ENCODE measurements around the gene CACNA1S.

The CACNA1S gene

DNA sequence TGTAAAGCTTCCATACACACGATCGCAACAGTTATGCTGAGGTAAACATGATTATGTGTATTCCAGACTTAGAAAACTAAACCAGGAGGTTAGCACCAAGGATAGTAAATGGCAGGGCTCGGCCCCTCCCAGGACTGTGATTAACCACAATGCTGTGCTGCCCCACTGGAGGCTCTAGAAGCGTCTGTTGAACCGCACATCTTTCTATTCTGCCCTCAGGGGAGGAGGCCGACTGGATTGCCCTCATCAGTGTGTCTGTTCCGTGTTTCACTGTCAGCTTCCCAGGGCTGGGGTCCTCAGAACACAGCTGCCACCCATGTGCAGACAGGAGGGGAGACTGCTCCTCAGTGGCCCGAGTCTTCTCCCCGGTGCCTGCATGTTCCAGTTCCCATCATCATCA is 27.5 kb upstream of the CACNA1S start:
- DNase-seq: no peak

DNA sequence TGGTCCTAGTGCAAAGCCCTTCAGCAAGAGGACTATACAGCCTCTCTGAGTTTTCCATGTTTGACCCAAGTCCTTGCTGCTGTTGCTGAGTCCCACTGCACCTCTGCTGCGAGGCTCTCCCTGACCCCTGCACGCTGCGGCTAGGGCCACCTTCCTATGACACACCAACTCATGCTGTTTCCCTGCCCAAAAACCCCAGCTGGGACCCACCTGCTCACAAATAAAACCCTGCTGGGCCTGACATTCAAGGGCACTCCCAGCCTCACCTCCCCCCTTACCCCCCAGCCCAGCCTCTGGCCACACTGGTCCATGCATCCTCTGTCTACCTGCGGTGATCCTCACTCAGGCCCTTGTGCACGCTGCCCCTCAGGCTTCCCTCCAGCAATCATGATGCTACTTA is 27.1 kb upstream of the CACNA1S start:
- no peak for DNase-seq

DNA sequence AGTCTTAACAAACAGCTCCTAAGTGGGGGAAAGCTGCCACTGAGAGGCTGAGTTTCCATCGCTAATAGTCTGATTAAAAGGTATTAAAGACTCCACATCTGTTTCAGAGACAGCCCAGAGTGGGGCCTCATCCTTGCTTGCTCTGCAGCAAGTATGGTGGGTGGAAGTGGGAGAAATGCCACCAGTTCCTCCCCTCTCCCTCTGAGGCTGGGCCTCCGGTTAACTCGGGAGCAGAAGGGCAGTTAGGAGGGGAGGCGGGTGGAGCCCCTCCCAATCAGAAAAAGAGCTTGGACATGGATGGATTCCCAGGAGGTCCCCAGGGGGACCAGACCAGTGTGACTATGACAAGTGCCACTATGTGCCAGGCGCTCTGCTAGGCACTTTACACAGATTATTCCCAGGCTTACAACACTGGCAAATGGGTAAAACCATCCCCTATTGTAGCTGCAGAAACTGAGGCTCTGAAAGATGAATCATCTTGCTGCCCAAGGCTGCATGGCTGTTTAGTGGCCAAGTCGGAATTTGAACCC is 26.1 kb upstream of the CACNA1S start:
- no peak for DNase-seq

DNA sequence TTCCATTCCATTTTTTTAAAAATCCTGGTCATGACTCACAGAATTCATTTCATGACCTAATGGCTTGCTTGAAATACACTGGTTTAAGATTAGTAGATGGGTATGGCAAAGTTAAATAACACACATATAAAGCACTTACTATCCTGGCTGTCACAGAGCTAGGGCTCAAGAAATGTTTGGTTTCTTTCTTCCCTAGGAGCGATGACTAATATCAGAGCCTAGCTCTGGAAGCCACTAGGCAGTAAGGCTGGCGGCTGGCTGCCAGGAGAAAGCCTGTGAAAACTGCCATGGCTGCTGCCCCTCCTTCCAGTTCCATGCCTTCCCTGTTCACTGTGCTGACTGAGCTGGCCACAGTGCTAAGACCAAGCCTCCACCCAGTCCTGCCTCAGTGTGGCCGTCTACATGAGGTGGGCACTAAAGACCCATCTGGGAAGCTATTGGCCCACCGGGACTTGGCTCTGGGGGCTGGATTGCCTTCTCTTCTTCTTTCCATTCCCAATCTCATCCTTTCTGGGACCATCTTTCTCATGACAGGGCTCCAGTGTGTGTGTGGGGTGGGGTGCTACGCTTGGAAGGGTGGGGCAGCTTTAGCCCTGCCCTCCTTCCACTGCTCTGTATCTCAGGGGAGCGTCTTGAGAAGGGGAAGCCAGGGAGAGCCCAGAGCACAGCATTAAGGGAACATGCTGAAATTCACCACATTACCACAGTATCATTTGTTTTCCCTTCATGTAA is 25.5 kb upstream of the CACNA1S start:
- DNase-seq: no peak

DNA sequence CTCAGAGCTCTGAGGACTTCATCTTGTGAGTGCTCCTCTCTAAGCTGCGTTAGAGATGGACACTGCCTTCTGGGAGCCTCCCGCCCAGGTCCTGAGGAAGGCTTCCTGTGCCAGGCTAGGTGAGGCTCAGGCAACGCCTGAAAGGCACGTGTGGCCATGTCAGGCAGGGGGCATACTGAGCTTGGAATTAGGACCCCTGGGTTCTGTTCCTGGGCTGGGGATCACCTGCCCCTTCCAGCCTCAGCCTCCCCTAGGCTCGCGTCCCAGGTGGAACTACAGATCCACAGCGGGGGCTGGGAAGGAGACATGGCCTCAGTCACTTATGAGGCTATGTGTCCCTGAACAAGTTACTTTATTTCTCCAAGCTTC is 24.8 kb upstream of the CACNA1S start:
- no peak for DNase-seq

DNA sequence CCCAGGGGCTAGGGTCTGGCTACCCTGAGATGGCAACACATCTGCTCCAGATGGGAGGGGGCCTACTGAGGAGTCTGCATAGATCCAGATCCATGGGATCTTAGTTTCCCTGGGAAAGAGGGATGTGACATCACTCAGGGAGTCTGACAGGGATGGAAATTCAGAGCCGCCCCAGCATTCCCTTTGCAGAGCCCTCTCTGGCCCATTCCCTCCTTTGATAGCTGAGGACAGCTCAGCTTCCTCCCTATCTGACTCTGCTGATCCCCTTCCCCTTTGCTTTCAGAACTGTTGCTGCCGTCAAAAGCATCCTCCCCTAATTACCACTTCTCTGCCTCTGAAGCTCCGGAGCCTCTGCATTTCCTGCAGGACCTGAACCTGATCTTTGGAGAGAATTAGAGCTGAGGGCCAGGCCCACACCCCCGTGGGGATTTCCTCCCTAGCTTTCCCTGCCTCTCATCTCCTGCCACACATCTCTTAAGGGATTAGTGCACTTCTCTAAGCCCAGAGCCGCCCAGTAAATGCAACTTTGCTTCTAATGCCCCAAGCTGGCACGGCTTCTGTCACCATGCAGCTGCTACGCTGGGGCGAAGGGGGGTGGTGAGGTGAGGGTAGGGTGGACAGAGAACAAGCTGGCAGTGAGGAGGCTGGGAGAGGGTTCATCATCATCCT is 24.3 kb upstream of the CACNA1S start:
- no peak for DNase-seq

DNA sequence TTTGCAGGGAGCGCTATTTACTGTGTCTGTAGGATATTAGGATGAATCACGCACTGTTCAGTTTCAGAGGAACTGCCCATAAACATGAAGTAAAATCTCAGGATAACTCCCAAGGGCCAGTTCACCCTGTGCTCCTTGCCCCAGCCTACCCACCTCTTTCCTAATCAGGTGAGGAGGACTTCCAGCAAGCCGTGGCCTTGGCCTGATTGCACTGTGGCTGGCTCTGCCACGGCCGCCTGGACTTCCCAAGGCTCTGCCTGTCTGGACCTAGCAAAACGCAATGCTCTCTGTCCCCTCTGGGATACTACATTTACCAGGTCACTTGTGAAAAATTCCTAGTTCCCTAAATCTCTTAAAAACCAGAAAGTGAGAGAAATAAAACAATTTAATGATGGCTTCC is 22.2 kb upstream of the CACNA1S start:
- no peak for DNase-seq

DNA sequence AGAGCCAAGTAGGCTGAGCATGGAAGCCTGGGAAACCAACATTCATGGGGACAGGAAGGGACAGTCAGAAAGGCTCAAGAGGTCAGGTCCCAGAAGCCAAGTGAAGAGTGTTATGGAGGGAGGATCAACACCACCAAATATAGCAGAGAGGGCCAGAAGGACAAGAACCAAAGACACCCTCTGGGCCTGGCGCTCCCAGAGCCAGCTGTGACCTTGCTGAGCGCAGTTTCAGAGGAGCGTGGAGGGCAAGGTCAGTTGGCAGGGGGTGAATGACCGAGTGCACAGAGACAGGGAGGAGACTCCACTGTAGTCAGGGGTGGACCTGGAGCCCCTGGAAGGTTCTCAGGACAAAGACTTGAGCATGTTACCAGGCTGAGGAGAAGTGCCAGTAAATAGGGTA is 19.2 kb upstream of the CACNA1S start:
- DNase-seq: no peak

DNA sequence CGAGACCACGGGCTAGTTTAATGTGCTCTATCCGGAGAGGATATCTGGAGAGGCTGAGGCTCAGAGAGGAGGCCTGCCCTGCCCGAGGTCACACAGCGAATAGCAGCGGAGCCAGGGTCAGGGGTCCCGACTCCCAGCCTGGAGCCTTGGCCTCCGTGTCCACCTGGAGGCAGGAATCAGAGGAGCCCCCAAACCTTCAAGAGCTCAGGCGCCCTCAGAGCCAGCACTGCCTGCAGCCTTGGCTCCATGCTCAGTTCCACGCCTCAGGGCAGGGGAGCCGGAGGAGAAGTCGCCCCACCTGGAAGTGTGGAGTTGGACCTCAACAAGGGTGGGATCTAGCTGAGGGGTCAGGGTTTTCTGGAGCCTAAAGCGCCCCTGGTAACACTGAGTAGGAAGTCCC is 16.7 kb upstream of the CACNA1S start:
- no peak for DNase-seq

DNA sequence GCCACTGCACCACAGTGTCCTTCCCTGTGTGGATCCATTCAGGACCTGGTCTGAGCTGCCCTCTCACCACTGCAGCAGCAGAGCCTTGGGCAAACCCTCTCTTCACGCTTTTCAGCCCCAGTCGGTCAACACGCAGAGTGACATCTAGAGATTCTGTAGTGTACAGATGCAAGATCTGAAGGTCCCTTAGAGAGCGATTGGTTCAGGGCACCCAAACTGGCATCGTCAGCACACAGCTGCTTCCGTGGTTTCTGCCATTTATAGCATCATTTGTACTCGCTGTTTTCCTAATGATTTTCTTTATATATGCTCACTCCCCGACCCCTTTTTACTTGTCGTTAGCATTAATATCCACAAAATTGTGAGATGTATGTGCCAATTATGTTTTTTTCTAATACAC is 16.2 kb upstream of the CACNA1S start:
- DNase-seq: no peak

DNA sequence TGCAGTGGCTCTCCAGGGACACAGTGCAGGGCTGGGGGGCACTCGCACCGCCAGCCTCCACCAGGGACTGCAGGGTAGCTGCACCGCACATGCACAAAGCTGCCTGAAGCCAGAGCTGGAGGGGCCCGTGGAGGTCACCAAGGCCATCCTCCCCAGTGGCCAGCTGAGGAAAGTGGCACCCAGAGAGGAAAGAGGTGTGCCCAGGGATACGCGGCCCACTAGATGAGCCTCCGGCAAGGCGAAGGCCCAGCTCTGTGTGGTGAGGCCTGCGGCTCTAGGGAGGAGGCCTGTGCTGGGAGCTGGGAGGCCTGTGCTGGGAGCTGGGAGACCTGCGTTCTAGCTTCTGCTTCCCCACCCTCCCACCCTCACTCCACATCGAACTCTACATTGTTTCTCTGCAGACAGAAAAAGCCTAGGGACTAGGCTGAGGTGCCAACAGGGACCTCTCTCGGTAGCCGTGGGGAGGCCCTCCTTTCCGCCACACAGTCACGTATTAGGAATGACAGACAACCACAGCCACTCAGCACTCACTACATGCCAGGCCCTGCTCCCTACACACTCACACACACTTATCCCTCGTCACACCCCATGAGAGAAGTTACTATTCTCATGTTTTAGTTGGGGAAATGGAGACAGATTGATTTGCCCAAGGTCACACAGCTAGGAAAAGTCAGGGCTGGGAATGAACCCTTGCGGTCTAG is 15.7 kb upstream of the CACNA1S start:
- no peak for DNase-seq

DNA sequence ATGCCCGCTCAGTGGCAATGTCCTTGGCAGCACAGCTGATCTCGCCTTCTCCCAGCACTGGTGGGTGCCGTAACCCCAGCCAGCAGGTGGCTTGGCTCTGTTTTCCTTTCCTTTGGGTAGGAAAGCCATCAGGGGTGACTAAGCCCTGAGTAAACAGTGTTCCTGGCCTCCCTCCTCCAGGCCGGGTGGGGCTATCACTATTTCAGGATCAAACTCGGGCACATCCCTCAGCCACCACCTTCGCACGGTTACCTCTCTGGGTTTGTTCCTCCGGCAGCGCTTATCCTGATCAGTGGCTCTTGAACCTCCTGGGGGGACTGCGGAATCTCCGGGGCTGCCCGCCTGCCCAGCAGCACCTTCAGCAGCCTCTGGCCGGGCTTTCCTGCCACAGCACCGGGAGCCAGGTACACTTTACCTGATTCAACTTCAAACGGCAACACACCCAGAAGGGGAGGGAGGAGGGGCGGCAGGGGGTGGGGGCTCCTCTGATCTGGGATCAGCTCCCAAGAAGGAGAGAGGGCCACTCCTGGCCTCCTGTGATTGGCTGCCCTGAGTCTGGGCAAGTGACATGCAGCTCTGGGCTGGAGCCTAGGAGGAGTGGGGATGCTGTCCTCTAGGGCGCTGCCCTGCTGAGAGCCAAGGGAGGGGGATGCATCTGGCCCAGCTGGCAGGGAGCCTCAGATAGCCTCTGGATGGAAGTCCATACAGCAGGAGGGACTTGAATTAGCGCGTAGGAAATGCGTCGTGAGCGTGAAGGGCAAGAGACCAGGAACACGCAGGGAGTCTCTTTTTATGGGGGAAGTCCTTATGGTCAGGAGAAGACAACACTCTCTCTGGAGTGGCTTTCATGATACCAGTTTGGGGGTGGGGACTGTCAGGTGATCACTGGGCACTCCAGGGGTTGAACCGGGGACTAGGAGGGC is 14.9 kb upstream of the CACNA1S start, which contains the start of gene ASCL5:
TSS of gene ASCL5 (minus strand) at position 353 of the 923 bp plus-strand sequence. CDS start 11,812 bp downstream, outside the sequence.
- peak; percentile 85 for DNase-seq

DNA sequence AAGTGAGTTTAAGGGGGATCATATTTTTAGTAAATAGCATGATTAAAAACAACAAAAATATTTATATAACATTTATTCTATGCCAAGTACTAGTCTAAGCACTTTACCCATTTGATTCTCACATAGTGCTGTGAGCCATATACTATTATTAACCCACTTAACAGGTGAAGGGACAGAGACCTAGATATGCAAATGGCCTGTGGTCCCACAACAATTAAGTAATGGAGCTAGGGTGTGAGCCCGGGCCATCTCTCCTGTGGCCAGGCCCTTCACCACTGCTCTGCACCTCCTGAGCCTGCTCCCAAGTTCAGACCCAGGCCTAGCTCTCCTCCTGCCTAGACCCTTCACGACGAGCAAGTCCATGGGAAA is 14.2 kb upstream of the CACNA1S start:
- no peak for DNase-seq

DNA sequence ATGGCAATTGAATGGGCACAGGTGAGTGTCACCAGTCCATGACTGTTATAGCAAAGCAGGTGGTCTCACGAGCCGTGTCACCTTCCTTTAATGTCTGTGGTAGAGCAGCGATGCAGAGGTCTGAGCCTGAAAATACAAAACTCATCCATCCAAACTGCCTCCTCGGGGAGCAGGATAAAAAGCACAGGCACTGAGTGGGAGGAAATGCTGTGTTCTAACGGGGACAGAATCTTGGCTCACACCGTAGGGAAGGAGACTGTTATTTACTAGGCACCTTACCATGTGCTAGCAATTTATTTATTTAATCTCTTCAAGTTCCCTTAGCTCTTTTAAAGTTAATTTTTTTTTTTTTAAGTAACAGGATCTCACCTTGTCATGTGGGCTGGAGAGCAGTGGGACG is 13.6 kb upstream of the CACNA1S start:
- no peak for DNase-seq

DNA sequence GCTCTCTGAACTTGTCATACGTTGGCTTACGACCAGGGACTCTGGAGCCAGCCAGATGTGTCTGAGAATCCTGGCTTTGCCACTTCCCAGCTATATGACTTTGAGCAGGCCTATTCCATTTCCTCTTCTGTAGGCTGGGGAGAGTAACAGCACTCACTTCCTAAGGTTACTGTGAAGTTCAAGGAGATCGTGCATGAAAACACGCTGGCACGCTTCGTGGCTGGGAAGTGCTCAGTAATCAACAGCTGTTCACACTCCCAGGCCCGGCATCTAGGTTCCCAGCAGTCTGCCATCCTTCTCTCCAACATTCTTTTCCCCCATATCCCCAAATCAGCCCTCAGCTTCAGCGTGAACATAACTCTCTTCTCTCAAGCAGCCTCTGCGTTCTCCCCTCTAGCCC is 12.8 kb upstream of the CACNA1S start:
- DNase-seq: no peak

DNA sequence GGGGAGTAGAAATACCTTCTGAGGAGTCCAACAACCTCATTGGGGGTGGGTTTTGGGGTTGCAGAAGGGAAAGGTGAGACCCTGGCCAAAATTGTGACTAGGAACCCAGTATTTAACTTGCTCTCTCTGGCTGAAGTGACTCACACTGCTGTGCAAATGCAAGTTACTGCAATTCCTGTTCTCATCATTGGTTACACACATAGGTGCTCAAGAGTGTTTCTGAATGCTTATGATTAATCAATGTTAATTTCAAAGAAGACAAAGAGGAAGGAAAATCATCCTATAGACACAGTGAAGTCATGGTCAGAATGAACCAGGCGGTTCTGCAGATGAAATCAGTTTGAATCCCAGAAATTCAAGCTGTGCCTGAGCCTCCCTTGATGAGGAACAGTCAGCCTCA is 11.6 kb upstream of the CACNA1S start:
- DNase-seq: no peak

DNA sequence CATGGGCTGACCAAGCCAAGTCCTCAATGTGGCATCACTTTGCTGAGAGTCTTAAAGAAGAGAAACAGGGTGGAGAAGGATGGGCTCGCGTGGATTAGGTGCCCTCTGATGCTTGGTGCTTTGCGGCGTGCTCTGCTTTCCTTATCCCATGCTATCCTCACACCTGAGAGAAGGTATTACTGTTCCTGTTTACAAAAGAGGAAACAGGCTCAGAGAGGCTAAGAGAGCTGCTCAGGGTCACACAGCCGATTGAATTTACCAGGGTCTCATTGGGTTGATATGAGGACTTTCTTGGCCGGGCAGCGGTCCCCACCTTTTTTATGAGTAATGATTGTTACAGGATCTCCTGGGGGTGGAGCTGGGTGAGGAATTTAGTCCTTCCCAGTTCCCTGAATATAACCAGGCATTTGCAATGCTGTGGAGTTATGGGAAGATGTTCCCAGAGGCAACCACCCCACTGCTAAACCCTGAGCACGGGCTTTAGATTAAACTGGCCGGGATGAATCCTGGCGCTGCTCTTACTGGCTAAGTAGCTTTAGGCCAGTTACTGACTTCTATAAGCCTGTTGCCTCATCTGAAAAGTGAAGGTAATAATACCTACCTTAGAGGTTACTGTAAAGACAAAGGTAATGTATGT is 10.2 kb upstream of the CACNA1S start:
- DNase-seq: no peak

DNA sequence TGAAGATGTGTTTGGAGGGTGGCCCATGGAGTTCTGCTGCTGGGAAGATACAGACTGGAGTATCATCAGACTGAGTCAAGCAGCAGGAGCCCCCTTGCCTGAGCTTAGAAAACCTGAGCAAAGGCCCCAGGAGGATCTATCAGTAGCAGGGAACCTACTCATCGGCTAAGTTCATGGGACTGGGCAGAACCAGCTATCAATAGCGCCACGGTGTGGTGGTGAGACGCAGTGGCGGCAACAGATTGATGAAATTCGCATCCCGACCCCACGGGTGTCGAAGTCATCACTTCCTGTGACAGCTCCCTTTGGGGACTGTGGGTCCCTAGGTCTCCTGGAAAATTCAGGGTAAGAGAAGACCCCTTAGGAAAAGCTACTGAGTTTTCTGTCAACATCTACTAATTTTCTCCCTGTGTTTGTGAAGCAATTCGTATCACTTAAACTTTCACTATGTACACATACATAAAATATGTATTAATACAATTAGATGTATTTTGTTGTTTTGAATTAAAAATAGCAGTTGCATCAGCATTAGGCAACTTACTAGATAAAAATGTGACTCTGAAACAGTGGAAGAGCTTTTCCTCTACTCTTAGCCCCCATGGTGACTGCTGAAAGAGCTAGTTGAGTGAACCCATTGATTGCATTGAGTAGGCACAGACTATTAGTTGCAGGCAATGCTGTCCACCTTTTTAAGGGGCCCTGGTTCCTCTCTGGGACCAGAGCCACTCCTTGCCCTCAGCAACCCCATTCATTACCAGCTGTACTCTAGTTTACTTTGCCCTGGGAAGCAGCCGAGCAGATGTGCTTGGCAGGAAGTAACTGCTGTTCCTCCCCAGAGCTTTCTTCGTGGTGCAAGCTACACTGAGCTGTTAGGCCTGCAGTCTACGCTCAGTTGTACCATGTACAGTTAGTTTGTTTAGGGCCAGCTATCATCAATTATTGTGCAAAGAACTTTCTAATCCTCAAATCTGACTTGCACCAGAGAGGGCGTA is 7.3 kb upstream of the CACNA1S start:
- peak; percentile 61 for DNase-seq

DNA sequence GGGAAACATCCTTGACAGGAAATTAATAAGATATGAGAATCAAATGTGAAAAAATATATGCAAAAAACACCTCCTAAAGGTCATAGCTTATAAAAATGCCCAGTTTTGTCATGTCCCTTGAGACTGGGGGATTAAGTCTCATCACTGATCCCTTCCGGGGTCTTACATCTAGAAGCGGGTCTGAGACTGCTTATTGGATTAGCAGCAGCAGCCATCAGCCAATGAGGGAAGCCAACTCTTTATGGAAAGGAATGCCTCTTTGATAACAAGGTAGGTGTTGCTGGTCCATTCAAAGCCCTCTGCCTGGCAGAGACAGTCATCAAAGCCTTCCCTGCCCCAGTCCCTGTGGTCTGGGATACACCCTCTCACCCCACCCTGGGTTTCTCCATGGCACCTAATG is 3.9 kb upstream of the CACNA1S start:
- no peak for DNase-seq

DNA sequence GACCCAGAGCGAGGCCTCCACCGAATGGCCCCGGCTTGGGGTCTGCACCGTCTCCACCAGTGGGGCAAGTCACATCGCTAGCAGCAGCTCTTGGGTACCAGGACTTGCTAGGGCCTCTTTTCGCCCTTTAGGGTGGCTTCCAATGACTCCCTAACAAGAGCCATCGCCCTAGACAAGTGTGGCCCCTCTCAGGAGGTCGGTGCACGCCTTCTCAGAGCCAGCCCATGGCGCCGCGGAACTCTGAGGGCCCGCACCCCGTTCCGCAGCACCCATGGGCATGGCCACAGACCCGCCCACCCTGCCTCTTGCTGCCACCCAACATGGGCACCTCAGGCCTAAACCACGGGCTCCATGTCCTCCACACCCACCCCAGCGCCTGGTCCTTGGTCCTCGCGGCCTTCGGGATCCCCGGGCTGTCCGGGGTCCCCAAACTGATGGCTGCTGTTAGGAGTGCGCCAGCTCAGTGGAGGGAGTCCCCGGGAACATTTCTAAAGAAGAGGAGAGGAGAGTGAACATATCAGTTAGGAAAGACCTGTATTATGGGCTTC is 3.2 kb upstream of the CACNA1S start:
- DNase-seq: no peak
